ENCODE data around the gene RNF135. TPM values are rescaled to one million over a fixed set of nuclear protein-coding genes. Genes with fewer than 3 reads are reported as not detected.

The RNF135 gene
- total and polyA plus RNA-seq, 2 of the 4 experiments (the other 2 are of a cell fraction), result 5.9 to 9.0 TPM

DNA sequence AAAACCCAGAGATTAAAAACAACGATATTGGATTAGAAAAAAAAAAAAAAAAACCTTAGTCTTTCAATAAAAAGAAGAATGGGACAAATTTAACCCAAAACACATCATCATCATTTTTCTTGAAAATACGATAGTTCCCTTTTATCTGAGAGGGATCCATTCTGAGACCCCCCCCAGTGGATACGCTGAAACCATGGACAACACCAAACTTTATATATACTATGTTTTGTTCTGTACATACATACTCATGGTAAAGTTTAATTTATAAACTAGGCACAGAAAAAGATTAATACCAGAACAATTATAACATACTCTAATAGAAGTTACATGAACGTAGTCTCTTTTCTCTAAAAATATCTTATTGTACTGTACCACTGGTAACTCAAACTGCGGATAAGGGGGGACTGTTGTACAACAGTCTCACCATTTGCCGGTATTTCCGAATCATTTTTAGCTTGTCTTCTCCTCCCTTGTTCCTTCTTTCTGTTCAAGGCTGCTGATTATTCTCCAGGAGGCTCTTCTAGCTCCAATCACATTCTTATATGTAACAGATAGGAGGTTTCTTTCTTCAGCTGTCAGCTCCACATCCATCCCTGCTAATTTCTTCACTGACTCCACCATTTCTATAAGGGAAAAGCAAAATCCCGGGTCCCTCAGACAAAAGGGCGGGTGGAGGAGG lies 37.0 kb downstream of the RNF135 start (continued):
- TF ChIP-seq MAFK (IDR thresholded peaks at IDR 0.05; ENCODE audit: low read depth, low read length) (no peak), MAZ (IDR thresholded peaks at IDR 0.05; ENCODE audit: borderline replicate concordance, low read depth, low read length) (no peak)

DNA sequence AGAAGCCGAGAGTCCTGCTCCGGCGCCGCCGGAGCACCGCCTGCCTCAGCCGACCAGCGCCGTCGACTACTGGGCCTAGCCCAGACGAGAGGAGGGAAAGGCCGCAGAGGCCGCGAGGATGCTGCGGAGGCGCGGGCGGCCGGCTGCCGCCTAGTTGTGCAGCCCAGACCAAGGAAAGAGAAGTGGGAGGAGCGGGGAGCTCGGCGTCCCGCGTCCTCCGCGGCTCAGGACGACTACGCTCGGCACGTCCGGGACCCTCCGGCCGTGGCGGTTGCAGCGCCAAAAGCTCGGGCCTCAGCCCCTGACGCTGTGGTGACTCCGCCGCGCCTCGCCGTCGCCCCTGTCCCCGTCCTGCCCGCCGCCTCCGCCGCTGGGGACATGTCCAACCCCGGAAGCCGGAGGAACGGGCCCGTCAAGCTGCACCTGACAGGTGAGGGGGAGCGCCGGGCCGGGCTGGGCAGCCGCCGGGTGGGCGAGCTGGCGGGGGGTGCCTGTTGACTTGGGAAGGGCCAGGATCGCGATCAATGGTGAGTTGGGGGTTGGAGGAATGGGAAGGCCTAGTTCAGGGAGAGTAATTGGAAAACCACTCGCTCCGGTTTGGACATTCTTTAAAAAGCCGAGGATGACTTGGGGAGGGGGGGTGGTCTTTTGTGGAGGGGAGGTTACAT lies 37.7 kb downstream of the RNF135 start:
- H3K23ac ChIP-seq (ENCODE audit: low read depth, low read length), result peak overlapping the region; percentile 68
- H3K9ac ChIP-seq (ENCODE audit: low read depth, low read length), result peak overlapping the region; percentile 16; the same call in 1 of the 2 replicates
- peak overlapping the region; percentile 93 for H2AFZ ChIP-seq (replicated peaks; ENCODE audit: low read length, poor library complexity)
- H3K9me3 ChIP-seq (ENCODE audit: control insufficient read depth, insufficient read depth, low read length), result no peaks in the 10 kb centered on the region
- no peaks in the 10 kb centered on the region for H4K20me1 ChIP-seq (ENCODE audit: insufficient read depth, low read length)
- H4K8ac ChIP-seq (ENCODE audit: low read depth in 2 of 2, low read length in 2 of 2), result peak overlapping the region in 1 of 2 experiments; percentile 2; a peak in 2 of 4 replicates
- H3K79me1 ChIP-seq (ENCODE audit: low read depth in 1 of 2, low read length in 2 of 2), result peaks cover 0 to 12% of the 10 kb centered on the region in 2 experiments; a peak in 2 of 4 replicates
- no peak overlapping the region for H2AK5ac ChIP-seq (ENCODE audit: low read depth, low read length)
- intact Hi-C loops (cut with micrococcal nuclease) (loop anchor here (2.0 kb wide), 1 partner anchor 102 kb away; the partner anchor contains the start of gene TEFM), dilution Hi-C loops (cut with HindIII; ENCODE audit: low sequenced_read_pairs, unreplicated experiment) (no loop called here), in situ Hi-C loops (cut with MboI; ENCODE audit: low sequenced_read_pairs) (no loop called here)
- no peak overlapping the region for H2BK20ac ChIP-seq (ENCODE audit: low read depth, low read length)
- CTCF ChIA-PET, result no interaction called here
- 12% methylated on average over 21 of the region's 65 CpGs; no CpG with 5 or more reads in 1 of the 2 experiments for WGBS, 2 experiments (ENCODE audit: extremely low coverage in 2 of 2, insufficient read length in 1 of 2)
- no peak overlapping the region for H2BK5ac ChIP-seq (ENCODE audit: low read depth, low read length, poor library complexity, severe bottlenecking)
- H3K4ac ChIP-seq (ENCODE audit: low read depth, low read length), result peak overlapping the region; percentile 27; the same call in 1 of the 2 replicates
- peak overlapping the region; percentile 47 for H3K4me3 ChIP-seq (ENCODE audit: insufficient read depth, low read depth, low read length)
- no peak overlapping the region for H2BK15ac ChIP-seq (ENCODE audit: low read depth, low read length)
- peak; percentile 75 for ATAC-seq (ENCODE audit: low read depth)
- peaks cover 1% of the 10 kb centered on the region; the same call in 1 of the 2 replicates for H3K36me3 ChIP-seq (ENCODE audit: control insufficient read depth, insufficient read depth, low read length)
- H3K56ac ChIP-seq (ENCODE audit: extremely low read depth, insufficient read depth, low read length), result no peak overlapping the region; the same call in 1 of the 2 replicates
- H3K27ac ChIP-seq (ENCODE audit: insufficient read depth, low read length), result 0 out of 2 replicates have a peak overlapping the region, but pooled peaks have one; percentile 0
- no peaks in the 10 kb centered on the region for H3K27me3 ChIP-seq (ENCODE audit: control insufficient read depth, insufficient read depth, low read length)
- POLR2A ChIA-PET (ENCODE audit: unreplicated experiment), result no interaction called here
- peak overlapping the region; percentile 76 for H4K5ac ChIP-seq (ENCODE audit: low read depth, low read length)
- H3K4me1 ChIP-seq (ENCODE audit: control insufficient read depth, insufficient read depth, low read length), result no peaks in the 10 kb centered on the region; the same call in 1 of the 2 replicates
- no TSS peak for BruUV-seq (replicated peaks)
- peak; percentile 45 for DNase-seq
- peak overlapping the region; percentile 44 for H3K4me2 ChIP-seq (ENCODE audit: low read depth, low read length)
- H3K18ac ChIP-seq (ENCODE audit: low read depth, low read length), result no peak overlapping the region
- H3K9me1 ChIP-seq (ENCODE audit: insufficient read depth, low read length), result no peaks in the 10 kb centered on the region
- peak overlapping the region; percentile 56 for H2BK120ac ChIP-seq (ENCODE audit: low read depth, low read length)
- H3K14ac ChIP-seq (replicated peaks; ENCODE audit: low read depth, low read length), result no peak overlapping the region; the same call in 1 of the 2 replicates
- H2AK9ac ChIP-seq (replicated peaks; ENCODE audit: low read depth, low read length, poor library complexity), result peak overlapping the region; percentile 76
- H4K91ac ChIP-seq (ENCODE audit: insufficient read depth, low read depth, low read length), result no peak overlapping the region; the same call in 1 of the 2 replicates
- no peak for TF ChIP-seq POLR2A (IDR thresholded peaks at IDR 0.05; ENCODE audit: low read depth, low read length)
- TF ChIP-seq, protein P1, sequence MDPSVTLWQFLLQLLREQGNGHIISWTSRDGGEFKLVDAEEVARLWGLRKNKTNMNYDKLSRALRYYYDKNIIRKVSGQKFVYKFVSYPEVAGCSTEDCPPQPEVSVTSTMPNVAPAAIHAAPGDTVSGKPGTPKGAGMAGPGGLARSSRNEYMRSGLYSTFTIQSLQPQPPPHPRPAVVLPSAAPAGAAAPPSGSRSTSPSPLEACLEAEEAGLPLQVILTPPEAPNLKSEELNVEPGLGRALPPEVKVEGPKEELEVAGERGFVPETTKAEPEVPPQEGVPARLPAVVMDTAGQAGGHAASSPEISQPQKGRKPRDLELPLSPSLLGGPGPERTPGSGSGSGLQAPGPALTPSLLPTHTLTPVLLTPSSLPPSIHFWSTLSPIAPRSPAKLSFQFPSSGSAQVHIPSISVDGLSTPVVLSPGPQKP (IDR thresholded peaks at IDR 0.05; ENCODE audit: borderline replicate concordance, low read depth, low read length), result no peak
- no peak for TF ChIP-seq RCOR1 (IDR thresholded peaks at IDR 0.05; ENCODE audit: insufficient replicate concordance, low read length)
- TF ChIP-seq MXI1 (IDR thresholded peaks at IDR 0.05; ENCODE audit: borderline replicate concordance, low read depth, low read length), result no peak
- no peak for TF ChIP-seq RAD21 (IDR thresholded peaks at IDR 0.05; ENCODE audit: low read length)
- TF ChIP-seq, protein P2, sequence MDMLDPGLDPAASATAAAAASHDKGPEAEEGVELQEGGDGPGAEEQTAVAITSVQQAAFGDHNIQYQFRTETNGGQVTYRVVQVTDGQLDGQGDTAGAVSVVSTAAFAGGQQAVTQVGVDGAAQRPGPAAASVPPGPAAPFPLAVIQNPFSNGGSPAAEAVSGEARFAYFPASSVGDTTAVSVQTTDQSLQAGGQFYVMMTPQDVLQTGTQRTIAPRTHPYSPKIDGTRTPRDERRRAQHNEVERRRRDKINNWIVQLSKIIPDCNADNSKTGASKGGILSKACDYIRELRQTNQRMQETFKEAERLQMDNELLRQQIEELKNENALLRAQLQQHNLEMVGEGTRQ (IDR thresholded peaks at IDR 0.05; ENCODE audit: low read depth, low read length), result no peak
- TF ChIP-seq CHD1 (IDR thresholded peaks at IDR 0.05; ENCODE audit: low read depth, low read length), result no peak
- no peak for TF ChIP-seq MAFK (IDR thresholded peaks at IDR 0.05; ENCODE audit: low read depth, low read length)
- no peak for TF ChIP-seq CEBPB (IDR thresholded peaks at IDR 0.05; ENCODE audit: low read depth, low read length)

Data from IMR-90 (cell line).